GM10248 (cell line): Measurements from ENCODE around the gene RNF225.

Source experiments
- CTCF ChIA-PET: fragments of 300-600 bp; sonication (Branson Sonifier 250); formaldehyde crosslinking; extraction: SDS; loops from one replicate; lab custom pipeline; 2021; ENCODE audit warnings: antibody characterized with exemption; lab: Yijun Ruan, JAX
- POLR2A ChIA-PET: fragments of 350-650 bp; sonication (Branson Sonifier 250); formaldehyde crosslinking; extraction: SDS; loops from one replicate; lab custom pipeline; 2020; ENCODE audit warnings: antibody characterized with exemption; lab: Yijun Ruan, JAX
- DNase-seq: peaks from one replicate; pipeline ENCODE4 v3.0.0; 2012; ENCODE audit errors: extremely low spot score
- CTCF ChIP-seq: IDR thresholded peaks from 2 replicates; pipeline ENCODE4 v1.5.1; 2012; ENCODE audit warnings: mild to moderate bottlenecking, low read depth; ENCODE audit errors: extremely low read depth, missing control alignments, control extremely low read depth

Gene RNF225

GRCh38 chr19:58387338-58388174, 7.9 kb upstream of the RNF225 start:
- ChIA-PET POLR2A (interaction anchor here (0.5 to 1.4 kb wide), 3 partner anchors 12 to 25 kb away, joined by 3 to 5 read pairs (median 3); partner anchors contain the start of gene ZNF497), CTCF (no interaction called here)
- TF ChIP-seq CTCF = peak; percentile 13
- no peak for DNase-seq

- ChIA-PET CTCF (no interaction called here), POLR2A (interaction anchor here (1.4 kb wide), 1 partner anchor 11 kb away, joined by 5 read pairs; no protein-coding TSS in a partner anchor)
- DNase-seq = no peak
- TF ChIP-seq CTCF = no peak
Observed at GRCh38 chr19:58388175-58388526, 7.3 kb upstream of the RNF225 start.

GRCh38 chr19:58392945-58393724, 2.3 kb upstream of the RNF225 start:
- CTCF ChIA-PET = interaction anchor here (0.6 kb wide), 1 partner anchor 16 kb away, joined by 3 read pairs; the partner anchor contains the start of gene ZNF584
- DNase-seq = no peak
- no peak for TF ChIP-seq CTCF
- POLR2A ChIA-PET = interaction anchor here (1.2 kb wide), 1 partner anchor 15 kb away, joined by 3 read pairs; the partner anchor contains the start of gene ZNF584

GRCh38 chr19:58393725-58394033, 1.8 kb upstream of the RNF225 start:
- ChIA-PET POLR2A (no interaction called here), CTCF (no interaction called here)

GRCh38 chr19:58394821-58395219, 636 bp upstream of the RNF225 start:
- CTCF ChIA-PET = no interaction called here
- no peak for DNase-seq
- POLR2A ChIA-PET = no interaction called here
- no peak for TF ChIP-seq CTCF

More at GRCh38 chr19:58393725-58394033, 1.8 kb upstream of the RNF225 start:
- no peak for DNase-seq
- no peak for TF ChIP-seq CTCF

- ChIA-PET CTCF (no interaction called here), POLR2A (no interaction called here)
- no peak for TF ChIP-seq CTCF
- no peak for DNase-seq
Observed at GRCh38 chr19:58395979-58396627, 647 bp downstream of the RNF225 start.
